Mesendoderm (in vitro differentiated cells): Measurements from ENCODE around the gene DENND5B.
"Not testable (repeated sequence)": the region's sequence is repeated elsewhere in the genome, so short reads cannot be mapped to it uniquely, and the experiment has no call there.

Experiments
- DNase-seq: peaks from one replicate; pipeline ENCODE4 v3.0.0; 2013
- H2AK5ac ChIP-seq: 2 replicates; pipeline ENCODE4 v1.6.1; 2013; ENCODE audit warnings: low read length, inconsistent platforms
- H2BK120ac ChIP-seq: 2 replicates; pipeline ENCODE4 v1.6.1; 2013; ENCODE audit warnings: low read depth, mild to moderate bottlenecking, low read length, moderate library complexity, mixed read lengths
- H2BK15ac ChIP-seq: replicated peaks from 2 replicates; pipeline ENCODE4 v1.6.1; 2013; ENCODE audit warnings: low read depth, mild to moderate bottlenecking, moderate library complexity
- H2BK5ac ChIP-seq: 2 replicates; pipeline ENCODE4 v1.6.1; 2013; ENCODE audit warnings: low read length, inconsistent platforms
- H3K18ac ChIP-seq: 2 replicates; pipeline ENCODE4 v1.6.1; 2013; ENCODE audit warnings: mild to moderate bottlenecking, low read length, mixed read lengths
- H3K23ac ChIP-seq: one replicate; pipeline ENCODE4 v1.6.1; 2013; ENCODE audit warnings: low read length
- H3K27ac ChIP-seq: 2 replicates; pipeline ENCODE4 v1.5.1; 2013; ENCODE audit warnings: low read depth, mild to moderate bottlenecking, inconsistent platforms, low read length, moderate library complexity
- H3K27me3 ChIP-seq: 2 replicates; pipeline ENCODE4 v1.6.1; 2013; ENCODE audit warnings: low read length, control low read depth, mild to moderate bottlenecking, inconsistent platforms; ENCODE audit not compliant: insufficient read depth, poor library complexity
- H3K36me3 ChIP-seq: 2 replicates; pipeline ENCODE4 v1.6.1; 2013; ENCODE audit warnings: low read length, inconsistent platforms; ENCODE audit not compliant: control insufficient read depth, insufficient read depth
- H3K4ac ChIP-seq: one replicate; pipeline ENCODE4 v1.6.1; 2013; ENCODE audit warnings: low read depth, mild to moderate bottlenecking, low read length, moderate library complexity
- H3K4me1 ChIP-seq: 2 replicates; pipeline ENCODE4 v1.6.1; 2013; ENCODE audit warnings: low read depth, low read length, inconsistent platforms; ENCODE audit not compliant: control insufficient read depth
- H3K4me2 ChIP-seq: 2 replicates; pipeline ENCODE4 v1.6.1; 2013; ENCODE audit warnings: low read length
- H3K4me3 ChIP-seq: 2 replicates; pipeline ENCODE4 v1.5.1; 2013; ENCODE audit warnings: mild to moderate bottlenecking, low read length
- H3K56ac ChIP-seq: one replicate; pipeline ENCODE4 v1.6.1; 2013; ENCODE audit warnings: low read length
- H3K79me1 ChIP-seq: 2 replicates; pipeline ENCODE4 v1.6.1; 2013; ENCODE audit warnings: low read length, inconsistent platforms
- H3K79me2 ChIP-seq: 2 replicates; pipeline ENCODE4 v1.6.1; 2013; ENCODE audit warnings: mild to moderate bottlenecking, low read length; ENCODE audit not compliant: control insufficient read depth, insufficient read depth
- H3K9ac ChIP-seq: 2 replicates; pipeline ENCODE4 v1.6.1; 2013; ENCODE audit warnings: low read length, inconsistent platforms
- H4K5ac ChIP-seq: one replicate; pipeline ENCODE4 v1.6.1; 2013; ENCODE audit warnings: low read length
- H4K8ac ChIP-seq: one replicate; pipeline ENCODE4 v1.6.1; 2013; ENCODE audit warnings: low read depth, mild to moderate bottlenecking, control low read depth, low read length, moderate library complexity
- WGBS: extraction: QIAGEN DNeasy Blood & Tissue Kit; methylation state at CpG from one replicate; pipeline ENCODE4 v1.1.7; 2013; ENCODE audit warnings: low lambda C conversion rate, missing lambda C conversion rate; ENCODE audit not compliant: insufficient coverage; ENCODE audit errors: extremely low coverage; 5-methylcytosine and 5-hydroxymethylcytosine counted together

The DENND5B gene

DNA sequence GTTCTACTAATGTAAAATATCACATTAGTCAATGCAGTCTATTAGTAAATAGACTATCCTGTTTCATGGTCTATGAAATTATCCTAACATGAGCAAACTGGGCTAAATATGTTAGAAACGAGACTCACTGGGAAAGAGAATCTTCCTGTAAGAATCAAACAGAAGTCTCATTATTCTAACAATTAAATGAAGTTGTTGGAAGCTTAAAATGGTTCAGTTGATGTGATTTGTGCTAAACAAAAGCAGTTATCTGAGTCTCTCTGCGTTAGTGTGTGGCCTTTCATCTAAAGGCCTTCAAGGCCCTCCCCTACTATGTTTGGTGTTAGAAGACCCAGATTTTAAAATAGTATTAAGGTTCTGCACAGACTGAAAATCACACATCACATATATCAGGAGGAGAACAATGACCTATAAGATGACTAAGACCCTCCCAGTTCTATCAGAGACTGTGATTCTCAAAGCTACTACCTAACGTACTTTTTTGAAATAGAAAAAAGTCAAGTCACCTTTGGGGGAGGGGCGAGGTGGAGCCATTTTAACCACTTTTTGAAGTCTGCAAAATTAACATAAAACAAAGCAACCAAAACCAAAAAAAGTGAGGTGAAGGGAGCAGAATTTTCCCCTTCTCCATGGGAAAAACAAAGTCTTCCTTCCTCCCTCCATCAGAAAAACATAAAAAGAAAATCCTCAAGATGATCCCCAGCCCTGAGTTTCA is 82.3 kb downstream of the DENND5B start:
- Histone ChIP-seq H3K18ac (peak overlapping the region; percentile 75), H3K23ac (no peak overlapping the region)

DNA sequence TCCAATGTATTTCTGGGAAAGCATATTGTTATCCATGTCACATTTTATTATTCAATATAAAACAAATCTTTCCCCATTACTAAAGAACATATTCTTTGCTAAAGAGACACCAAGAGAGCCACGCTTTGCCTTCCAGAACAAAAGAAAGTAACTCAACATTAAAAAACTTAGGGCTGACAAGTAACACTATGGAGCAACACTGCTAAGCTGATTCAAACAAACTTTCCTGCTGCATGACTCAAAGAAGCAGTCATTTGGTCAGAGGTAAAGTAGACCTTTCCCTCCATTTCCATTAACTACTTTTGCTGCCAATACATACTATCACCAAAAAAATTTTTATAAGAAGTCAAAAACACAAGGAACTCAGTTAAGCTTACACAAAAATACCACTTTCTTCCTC is 83.0 kb downstream of the DENND5B start:
- Histone ChIP-seq H3K4me2 (no peak overlapping the region), H4K8ac (no peak overlapping the region), H3K4me3 (no peak overlapping the region), H3K79me2 (no peaks in the 10 kb centered on the region), H2BK5ac (no peak overlapping the region), H3K23ac (no peak overlapping the region), H3K9ac (no peak overlapping the region), H3K18ac (no peak overlapping the region), H2BK120ac (no peak overlapping the region), H3K27ac (no peak overlapping the region), H4K5ac (no peak overlapping the region), H3K4me1 (peaks cover 1% of the 10 kb centered on the region), H2AK5ac (no peak overlapping the region), H3K4ac (no peak overlapping the region), H3K27me3 (no peaks in the 10 kb centered on the region), H3K79me1 (no peaks in the 10 kb centered on the region), H3K36me3 (no peaks in the 10 kb centered on the region), H2BK15ac (no peak overlapping the region), H3K56ac (no peak overlapping the region)
- WGBS: no CpG with 5 or more reads among the region's 1 CpG
- DNase-seq: no peak

More for the DNA sequence above, 82.3 kb downstream of the DENND5B start:
- Histone ChIP-seq H3K9ac (no peak overlapping the region), H3K4me3 (no peak overlapping the region), H3K79me1 (no peaks in the 10 kb centered on the region), H3K4me1 (peaks cover 1% of the 10 kb centered on the region), H3K4me2 (no peak overlapping the region), H2BK120ac (no peak overlapping the region), H4K5ac (no peak overlapping the region), H3K27me3 (no peaks in the 10 kb centered on the region), H2BK5ac (no peak overlapping the region), H2BK15ac (no peak overlapping the region), H4K8ac (no peak overlapping the region), H3K56ac (no peak overlapping the region), H3K4ac (no peak overlapping the region), H2AK5ac (no peak overlapping the region), H3K79me2 (no peaks in the 10 kb centered on the region), H3K36me3 (no peaks in the 10 kb centered on the region), H3K27ac (no peak overlapping the region)
- no CpG with 5 or more reads among the region's 4 CpGs for WGBS
- DNase-seq: peak; percentile 31

DNA sequence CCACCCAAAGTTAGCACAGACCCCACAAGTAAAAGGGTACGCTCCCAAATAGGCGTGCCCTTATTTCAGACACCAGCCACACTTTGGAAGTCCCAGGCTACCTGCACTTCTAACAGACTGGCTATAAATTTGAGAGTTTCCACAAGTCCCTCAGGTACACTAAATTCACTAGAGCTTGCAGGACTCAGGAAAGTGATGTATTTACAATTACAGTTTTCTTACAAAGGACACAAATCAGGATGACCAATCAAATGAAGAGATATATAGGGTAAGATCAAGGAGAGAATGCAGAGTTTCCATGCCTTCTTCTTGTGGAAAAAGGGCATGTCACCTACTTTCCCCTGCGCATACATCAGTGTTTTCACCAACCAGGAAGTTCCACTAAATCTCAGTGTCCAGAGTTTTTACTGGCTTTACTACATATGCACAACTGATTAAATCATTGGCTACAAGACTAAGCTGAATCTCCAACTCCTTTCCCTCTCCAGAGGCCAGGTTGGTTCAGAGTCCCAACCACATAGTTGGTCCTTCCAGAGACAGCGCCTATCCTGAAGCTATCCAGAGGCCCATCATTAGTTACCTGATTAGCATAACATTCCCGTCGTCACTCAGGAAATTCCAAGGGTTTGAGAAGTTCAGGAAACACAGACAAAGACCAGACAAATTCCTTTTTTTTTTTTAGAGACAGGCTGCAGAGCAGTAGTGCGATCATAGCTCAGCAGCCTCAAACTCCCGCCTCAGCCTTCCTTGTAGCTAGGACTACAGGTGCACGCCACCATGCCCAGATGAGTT is 84.2 kb downstream of the DENND5B start:
- no peaks in the 10 kb centered on the region for H3K79me2 ChIP-seq
- H3K9ac ChIP-seq: no peak overlapping the region
- H3K23ac ChIP-seq: no peak overlapping the region
- no peak overlapping the region for H4K5ac ChIP-seq
- H3K79me1 ChIP-seq: no peaks in the 10 kb centered on the region
- H3K4me1 ChIP-seq: peaks cover 1% of the 10 kb centered on the region
- no peaks in the 10 kb centered on the region for H3K27me3 ChIP-seq
- no peak overlapping the region for H3K4me3 ChIP-seq
- peak; percentile 95 for DNase-seq
- peak overlapping the region; percentile 56 for H4K8ac ChIP-seq
- no peak overlapping the region for H3K4me2 ChIP-seq
- peak overlapping the region; percentile 88 for H2BK120ac ChIP-seq
- H2AK5ac ChIP-seq: no peak overlapping the region
- peak overlapping the region; percentile 34 for H3K27ac ChIP-seq
- no CpG with 5 or more reads among the region's 9 CpGs for WGBS
- H2BK5ac ChIP-seq: no peak overlapping the region
- peak overlapping the region; percentile 80 for H3K18ac ChIP-seq
- H3K56ac ChIP-seq: no peak overlapping the region
- no peaks in the 10 kb centered on the region for H3K36me3 ChIP-seq
- H3K4ac ChIP-seq: no peak overlapping the region
- peak overlapping the region; percentile 27 for H2BK15ac ChIP-seq

DNA sequence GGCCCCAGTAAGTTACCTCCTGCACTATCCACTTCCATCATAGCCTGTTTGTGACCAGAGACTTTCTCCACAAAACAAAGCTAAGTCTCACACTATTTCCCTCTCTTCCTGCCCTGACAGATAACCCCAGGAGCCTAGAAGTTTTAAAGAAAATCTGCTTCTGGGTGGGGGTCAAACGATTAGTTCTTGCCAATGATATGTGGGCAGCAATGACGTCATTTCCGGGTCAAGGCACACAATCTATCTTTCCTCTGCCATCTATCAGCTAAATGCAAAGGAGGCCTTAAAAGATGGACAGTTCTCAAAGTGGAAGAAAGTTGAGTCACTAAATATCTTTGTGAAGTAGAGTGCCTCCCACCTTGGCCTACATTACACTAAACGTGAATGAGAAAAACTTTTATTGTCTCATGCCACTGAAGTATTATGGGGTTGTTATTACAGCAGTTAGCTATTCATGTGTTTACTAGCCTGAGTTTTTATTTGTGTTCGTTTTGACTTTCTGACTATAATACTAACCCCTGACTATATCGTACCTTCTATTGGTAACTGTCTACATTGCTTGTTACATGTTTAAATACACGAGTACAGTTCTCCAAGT is 86.2 kb downstream of the DENND5B start:
- no CpG with 5 or more reads among the region's 7 CpGs for WGBS
- Histone ChIP-seq H3K4ac (no peak overlapping the region), H3K36me3 (no peaks in the 10 kb centered on the region)

DNA sequence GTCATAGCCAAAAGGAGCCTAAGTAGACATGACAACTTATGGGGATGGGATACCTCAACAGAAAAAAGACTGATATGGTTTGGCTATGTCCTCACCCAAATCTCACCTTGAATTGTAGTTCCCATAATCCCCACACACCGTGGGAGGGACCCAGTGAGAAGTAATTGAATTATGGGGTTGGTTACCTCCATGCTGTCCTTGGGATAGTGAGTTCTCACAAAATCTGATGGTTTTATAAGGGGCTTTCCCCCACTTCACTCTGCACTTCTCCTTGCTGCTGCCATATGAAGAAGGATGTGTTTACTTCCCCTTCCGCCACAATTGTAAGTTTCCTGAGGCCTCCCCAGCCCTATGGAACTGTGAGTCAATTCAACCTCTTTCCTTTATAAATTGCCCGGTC is 89.9 kb downstream of the DENND5B start:
- not testable (repeated sequence) for H3K4ac ChIP-seq, H3K79me2 ChIP-seq, H3K79me1 ChIP-seq, H2BK15ac ChIP-seq, H3K4me2 ChIP-seq, DNase-seq, H3K18ac ChIP-seq, H3K27ac ChIP-seq, H2AK5ac ChIP-seq, H3K9ac ChIP-seq, H3K36me3 ChIP-seq, H4K8ac ChIP-seq, H2BK120ac ChIP-seq, H3K4me1 ChIP-seq, H2BK5ac ChIP-seq, H3K4me3 ChIP-seq, H3K27me3 ChIP-seq, H3K56ac ChIP-seq, H4K5ac ChIP-seq, H3K23ac ChIP-seq
- WGBS: no CpG with 5 or more reads among the region's 3 CpGs

More for the DNA sequence above, 86.2 kb downstream of the DENND5B start:
- H3K27ac ChIP-seq: no peak overlapping the region
- peaks cover 1% of the 10 kb centered on the region for H3K4me1 ChIP-seq
- H3K79me2 ChIP-seq: no peaks in the 10 kb centered on the region
- H3K4me3 ChIP-seq: no peak overlapping the region
- no peak overlapping the region for H2BK120ac ChIP-seq
- no peak overlapping the region for H3K18ac ChIP-seq
- H3K4me2 ChIP-seq: no peak overlapping the region
- no peak overlapping the region for H2BK5ac ChIP-seq
- H4K8ac ChIP-seq: no peak overlapping the region
- no peak overlapping the region for H3K56ac ChIP-seq
- no peak for DNase-seq
- no peaks in the 10 kb centered on the region for H3K79me1 ChIP-seq
- no peak overlapping the region for H3K23ac ChIP-seq
- H3K27me3 ChIP-seq: no peaks in the 10 kb centered on the region
- no peak overlapping the region for H2AK5ac ChIP-seq
- no peak overlapping the region for H2BK15ac ChIP-seq
- H3K9ac ChIP-seq: no peak overlapping the region
- no peak overlapping the region for H4K5ac ChIP-seq
